ENCODE data around the gene ACAP3.

The ACAP3 gene

GRCh38 chr1:1302006-1302430, 5.7 kb downstream of the ACAP3 start:
- DNase-seq (ENCODE audit: low read depth, low spot score), result no peak

- no peak for DNase-seq (ENCODE audit: low read depth, low spot score)
Observed at GRCh38 chr1:1300352-1300739, 7.4 kb downstream of the ACAP3 start.

GRCh38 chr1:1299686-1300351, 7.9 kb downstream of the ACAP3 start:
- DNase-seq (ENCODE audit: low read depth, low spot score), result no peak

GRCh38 chr1:1298861-1299685, 8.7 kb downstream of the ACAP3 start:
- no peak for DNase-seq (ENCODE audit: low read depth, low spot score)

GRCh38 chr1:1297802-1298424, 9.8 kb downstream of the ACAP3 start:
- DNase-seq (ENCODE audit: low read depth, low spot score), result no peak

- no peak for DNase-seq (ENCODE audit: low read depth, low spot score)
Observed at GRCh38 chr1:1296070-1297061, 11.4 kb downstream of the ACAP3 start.

- DNase-seq (ENCODE audit: low read depth, low spot score), result no peak
Observed at GRCh38 chr1:1295154-1295923, 12.4 kb downstream of the ACAP3 start.

- no peak for DNase-seq (ENCODE audit: low read depth, low spot score)
Observed at GRCh38 chr1:1294250-1294890, 13.4 kb downstream of the ACAP3 start.

GRCh38 chr1:1293263-1294249, 14.2 kb downstream of the ACAP3 start:
- no peak for DNase-seq (ENCODE audit: low read depth, low spot score)

GRCh38 chr1:1292851-1293250, 14.9 kb downstream of the ACAP3 start:
- DNase-seq (ENCODE audit: low read depth, low spot score), result no peak

- no peak for DNase-seq (ENCODE audit: low read depth, low spot score)
Observed at GRCh38 chr1:1292442-1292779, 15.3 kb downstream of the ACAP3 start.

GRCh38 chr1:1291548-1292441, 15.9 kb downstream of the ACAP3 start:
- DNase-seq (ENCODE audit: low read depth, low spot score), result no peak

- no peak for DNase-seq (ENCODE audit: low read depth, low spot score)
Observed at GRCh38 chr1:1291023-1291528, 16.7 kb downstream of the ACAP3 start.

- DNase-seq (ENCODE audit: low read depth, low spot score), result no peak
Observed at GRCh38 chr1:1290238-1290731, 17.4 kb downstream of the ACAP3 start.

- no peak for DNase-seq (ENCODE audit: low read depth, low spot score)
Observed at GRCh38 chr1:1287288-1288110, 20.2 kb downstream of the ACAP3 start.

- no peak for DNase-seq (ENCODE audit: low read depth, low spot score)
Observed at GRCh38 chr1:1286313-1287261, 21.1 kb downstream of the ACAP3 start.
